HepG2 (cell line): ENCODE results near the gene ZNF277. TPM values are rescaled to one million over a fixed set of nuclear protein-coding genes. Genes with fewer than 3 reads are reported as not detected.

Source experiments
- ATAC-seq: fragments of 200-7000 bp; cut with Tn5 transposase; 3 replicates; pipeline ENCODE4 v1.9.1; 2020; ENCODE audit warnings: mild to moderate bottlenecking, moderate library complexity
- BruUV-seq: library from RNA; stranded (reverse); fragments of 400-500 nt; replicated peaks from 2 replicates; lab custom pipeline; 2021; lab: Mats Ljungman, UMichigan
- CTCF ChIA-PET: fragments of 300-600 bp; formaldehyde crosslinking; extraction: SDS; loops from one replicate; lab custom pipeline; 2021; ENCODE audit warnings: low total read pairs, inconsistent platforms, low intra/inter-chr PET ratio; lab: Yijun Ruan, JAX
- POLR2A ChIA-PET: fragments of 350-600 bp; sonication (Branson Sonifier 250); formaldehyde crosslinking; loops from one replicate; lab custom pipeline; 2020; ENCODE audit warnings: antibody characterized with exemption, inconsistent platforms; lab: Yijun Ruan, JAX
- DNase-seq: peaks from one replicate; pipeline ENCODE4 v3.0.0-alpha.2; 2015; ENCODE audit warnings: low spot score
- FAIRE-seq: peaks from 3 replicates; lab custom pipeline; 2011; peaks lifted over from hg19 to GRCh38; lab: Jason Lieb, UNC
- H2AFZ ChIP-seq: one replicate; pipeline ENCODE4 v1.6.1; 2011; ENCODE audit warnings: low read length, inconsistent platforms
- H3K27ac ChIP-seq: fragments of 300-600 bp; 3 replicates; pipeline ENCODE4 v1.8.0; 2011; ENCODE audit warnings: mixed run types, mild to moderate bottlenecking, mixed read lengths, low read length, inconsistent platforms; ENCODE audit not compliant: insufficient read depth; ENCODE audit errors: extremely low read length
- H3K27me3 ChIP-seq, 2 experiments: fragments of 200-600 bp in 1 of 2; 2 replicates in 1 of 2; 3 replicates in 1 of 2; pipeline versions ENCODE4 v1.6.0 to v1.8.0; 2011; ENCODE audit warnings: low read length in 2 of 2, mild to moderate bottlenecking in 2 of 2, moderate library complexity in 2 of 2, inconsistent platforms in 1 of 2; ENCODE audit not compliant: insufficient read depth in 2 of 2, control insufficient read depth in 1 of 2
- H3K36me3 ChIP-seq, 2 experiments: fragments of 200-600 bp in 1 of 2; replicated peaks in 1 of 2; 2 replicates in 1 of 2; 3 replicates in 1 of 2; pipeline versions ENCODE4 v1.5.1 to v1.8.0; 2011; ENCODE audit warnings: low read length in 2 of 2, inconsistent platforms in 1 of 2; ENCODE audit not compliant: insufficient read depth in 2 of 2, control insufficient read depth in 1 of 2
- H3K4me1 ChIP-seq: 2 replicates; pipeline ENCODE4 v1.5.1; 2012; ENCODE audit warnings: low read length, inconsistent platforms; ENCODE audit not compliant: insufficient read depth
- H3K4me2 ChIP-seq: 2 replicates; pipeline ENCODE4 v1.6.0; 2011; ENCODE audit warnings: low read depth, low read length, inconsistent platforms
- H3K4me3 ChIP-seq, 3 experiments: fragments of 200-600 bp in 1 of 3; sonication (generic), shearing (Covaris generic) in 1 of 3; replicated peaks in 1 of 3; 2 replicates each; pipeline ENCODE4 v1.5.1; 2011 to 2016; ENCODE audit warnings: low read length in 3 of 3, inconsistent platforms in 2 of 3, low read depth in 2 of 3, mild to moderate bottlenecking in 2 of 3, control low read depth in 1 of 3, mixed read lengths in 1 of 3; ENCODE audit not compliant: insufficient read depth in 1 of 3
- H3K79me2 ChIP-seq: one replicate; pipeline ENCODE4 v1.6.1; 2011; ENCODE audit warnings: low read length, inconsistent platforms; ENCODE audit not compliant: insufficient read depth
- H3K9ac ChIP-seq: 2 replicates; pipeline ENCODE4 v1.6.0; 2011; ENCODE audit warnings: mild to moderate bottlenecking, low read depth, low read length, inconsistent platforms; ENCODE audit not compliant: insufficient read depth
- H3K9me3 ChIP-seq: 2 replicates; pipeline ENCODE4 v1.5.1; 2012; ENCODE audit warnings: mild to moderate bottlenecking, low read length
- H4K20me1 ChIP-seq: 2 replicates; pipeline ENCODE4 v1.6.0; 2011; ENCODE audit warnings: inconsistent platforms, mild to moderate bottlenecking, low read length, moderate library complexity; ENCODE audit not compliant: insufficient read depth
- NR2C2 ChIP-seq: sonication (generic); formaldehyde crosslinking; IDR thresholded peaks from 2 replicates; pipeline ENCODE4 v1.4.0; 2020; ENCODE audit warnings: missing genetic modification reagents, mild to moderate bottlenecking, moderate library complexity, borderline replicate concordance
- SETDB1 ChIP-seq: sonication (generic); formaldehyde crosslinking; IDR thresholded peaks from 2 replicates; pipeline ENCODE4 v1.5.1; 2020; ENCODE audit warnings: missing genetic modification reagents, mild to moderate bottlenecking, borderline replicate concordance
- ZNF124 ChIP-seq: sonication (generic); formaldehyde crosslinking; IDR thresholded peaks from 2 replicates; pipeline ENCODE4 v1.4.0; 2020; ENCODE audit warnings: missing genetic modification reagents
- ZNF367 ChIP-seq: sonication (generic); formaldehyde crosslinking; IDR thresholded peaks from 2 replicates; pipeline ENCODE4 v1.4.0; 2020; ENCODE audit warnings: missing genetic modification reagents, borderline replicate concordance
- ZSCAN21 ChIP-seq: sonication (generic); formaldehyde crosslinking; IDR thresholded peaks from 2 replicates; pipeline ENCODE4 v1.8.0; 2022; ENCODE audit warnings: mild to moderate bottlenecking, missing genetic modification reagents, moderate library complexity, borderline replicate concordance
- WGBS: methylation state at CpG from one replicate; pipeline ENCODE4 v1.1.6; 2017; ENCODE audit warnings: low lambda C conversion rate; 5-methylcytosine and 5-hydroxymethylcytosine counted together
- in situ Hi-C: cut with HindIII; loops from 2 replicates; pipeline ENCODE4 v1.10.0; 2017; ENCODE audit warnings: low pct_unique_long_range_greater_than_20kb; ENCODE audit not compliant: extremely low pct_ligation_motif_present
- intact Hi-C: fragments of 100-400 bp; cut with micrococcal nuclease; formaldehyde crosslinking; loops from one replicate; pipeline ENCODE4 v1.10.0; 2022; ENCODE audit not compliant: unreplicated experiment
- polyA plus RNA-seq, 8 experiments: library from polyadenylated mRNA; depleted of rRNA in 3 of 8; stranded (reverse) in 7 of 8; unstranded in 1 of 8; fragments of >200 nt; fragmentation: Illumina TruSeq in 4 of 8; extraction: Trizol in 4 of 8; gene quantifications; 2 replicates each; pipeline versions ENCODE4 v1.2.1 to v1.2.3, GENCODE V29; 2011 to 2016; ENCODE audit warnings: low read depth in 4 of 8, missing spikeins in 1 of 8, mixed read lengths in 1 of 8; ENCODE audit not compliant: insufficient read depth in 1 of 8
- total RNA-seq, 5 experiments: library from RNA; depleted of rRNA; stranded (reverse); fragments of >200 nt; fragmentation: Illumina TruSeq; extraction: Trizol; gene quantifications; 2 replicates each; pipeline ENCODE4 v1.2.3, GENCODE V29; 2016; ENCODE audit warnings: low read depth in 1 of 5
- TF ChIP-seq, protein P1 (sequence below): sonication (generic); formaldehyde crosslinking; IDR thresholded peaks from 2 replicates; pipeline ENCODE4 v1.4.0; 2020; ENCODE audit warnings: missing genetic modification reagents
- TF ChIP-seq, protein P2 (sequence below): sonication (generic); formaldehyde crosslinking; IDR thresholded peaks from 2 replicates; pipeline ENCODE4 v1.4.0; 2020; ENCODE audit warnings: missing genetic modification reagents

The ZNF277 gene
- total and polyA plus RNA-seq, 2 of the 13 experiments (the other 11 are each of a cell fraction or from before 2014, with no cell fraction given): 29.1 to 30.1 TPM

DNA sequence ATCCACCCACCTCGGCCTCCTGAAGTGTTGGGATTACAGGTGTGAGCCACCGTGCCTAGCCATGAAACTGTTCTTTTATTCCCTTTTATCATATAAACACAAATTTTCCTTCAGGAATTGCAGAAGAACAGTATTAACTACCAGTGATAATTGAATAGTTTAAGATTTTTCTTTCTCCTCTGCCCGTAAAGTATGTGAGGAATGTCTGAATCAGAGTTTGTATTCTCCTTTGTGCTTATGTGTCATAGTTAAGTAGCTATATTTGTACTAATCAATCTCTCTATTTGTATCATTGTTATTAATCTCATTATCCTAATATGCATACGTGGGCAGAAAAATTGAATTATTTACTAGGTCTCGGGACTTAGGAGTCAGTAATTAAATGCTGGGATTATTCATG lies 83.6 kb downstream of the ZNF277 start:
- POLR2A ChIA-PET: no interaction called here
- Histone ChIP-seq H3K36me3 (peaks cover 1 to 25% of the 10 kb centered on the region in 2 experiments; a peak in 4 of 5 replicates), H4K20me1 (no peaks in the 10 kb centered on the region), H3K27me3 (no peaks in the 10 kb centered on the region), H3K79me2 (no peaks in the 10 kb centered on the region), H3K4me1 (no peaks in the 10 kb centered on the region), H3K9me3 (no peaks in the 10 kb centered on the region), H3K4me2 (no peak overlapping the region), H2AFZ (no peak overlapping the region), H3K4me3 (no peak overlapping the region), H3K27ac (no peak overlapping the region), H3K9ac (no peak overlapping the region)
- WGBS: 97% methylated on average over 5 of the region's 5 CpGs
- BruUV-seq: no TSS peak
- intact Hi-C loops: no loop called here
- in situ Hi-C loops: no loop called here
- CTCF ChIA-PET: no interaction called here
- TF ChIP-seq ZNF367 (no peak), NR2C2 (CRISPR knock-in tag) (no peak), ZNF124 (CRISPR knock-in tag) (no peak), ZSCAN21 (no peak), SETDB1 (no peak)
- TF ChIP-seq, protein P1, sequence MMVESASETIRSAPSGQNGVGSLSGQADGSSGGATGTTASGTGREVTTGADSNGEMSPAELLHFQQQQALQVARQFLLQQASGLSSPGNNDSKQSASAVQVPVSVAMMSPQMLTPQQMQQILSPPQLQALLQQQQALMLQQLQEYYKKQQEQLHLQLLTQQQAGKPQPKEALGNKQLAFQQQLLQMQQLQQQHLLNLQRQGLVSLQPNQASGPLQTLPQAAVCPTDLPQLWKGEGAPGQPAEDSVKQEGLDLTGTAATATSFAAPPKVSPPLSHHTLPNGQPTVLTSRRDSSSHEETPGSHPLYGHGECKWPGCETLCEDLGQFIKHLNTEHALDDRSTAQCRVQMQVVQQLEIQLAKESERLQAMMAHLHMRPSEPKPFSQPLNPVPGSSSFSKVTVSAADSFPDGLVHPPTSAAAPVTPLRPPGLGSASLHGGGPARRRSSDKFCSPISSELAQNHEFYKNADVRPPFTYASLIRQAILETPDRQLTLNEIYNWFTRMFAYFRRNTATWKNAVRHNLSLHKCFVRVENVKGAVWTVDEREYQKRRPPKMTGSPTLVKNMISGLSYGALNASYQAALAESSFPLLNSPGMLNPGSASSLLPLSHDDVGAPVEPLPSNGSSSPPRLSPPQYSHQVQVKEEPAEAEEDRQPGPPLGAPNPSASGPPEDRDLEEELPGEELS (CRISPR knock-in tag): no peak
- TF ChIP-seq, protein P2, sequence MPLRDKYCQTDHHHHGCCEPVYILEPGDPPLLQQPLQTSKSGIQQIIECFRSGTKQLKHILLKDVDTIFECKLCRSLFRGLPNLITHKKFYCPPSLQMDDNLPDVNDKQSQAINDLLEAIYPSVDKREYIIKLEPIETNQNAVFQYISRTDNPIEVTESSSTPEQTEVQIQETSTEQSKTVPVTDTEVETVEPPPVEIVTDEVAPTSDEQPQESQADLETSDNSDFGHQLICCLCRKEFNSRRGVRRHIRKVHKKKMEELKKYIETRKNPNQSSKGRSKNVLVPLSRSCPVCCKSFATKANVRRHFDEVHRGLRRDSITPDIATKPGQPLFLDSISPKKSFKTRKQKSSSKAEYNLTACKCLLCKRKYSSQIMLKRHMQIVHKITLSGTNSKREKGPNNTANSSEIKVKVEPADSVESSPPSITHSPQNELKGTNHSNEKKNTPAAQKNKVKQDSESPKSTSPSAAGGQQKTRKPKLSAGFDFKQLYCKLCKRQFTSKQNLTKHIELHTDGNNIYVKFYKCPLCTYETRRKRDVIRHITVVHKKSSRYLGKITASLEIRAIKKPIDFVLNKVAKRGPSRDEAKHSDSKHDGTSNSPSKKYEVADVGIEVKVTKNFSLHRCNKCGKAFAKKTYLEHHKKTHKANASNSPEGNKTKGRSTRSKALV (CRISPR knock-in tag): no peak
- ATAC-seq: no peak
- no peak for FAIRE-seq
- no peak for DNase-seq
